ENCODE results near the gene KLHL10. TPM values are rescaled to one million over a fixed set of nuclear protein-coding genes. Genes with fewer than 3 reads are reported as not detected.

The KLHL10 gene
- total and polyA plus RNA-seq, 2 of the 13 experiments (the other 11 are each of a cell fraction or from before 2014, with no cell fraction given): 0.04 to 0.08 TPM

- TF ChIP-seq CEBPG (CRISPR knock-in tag; IDR thresholded peaks at IDR 0.05) (0 out of 2 replicates have a peak, but pooled peaks have one; percentile 24), ZFY (CRISPR knock-in tag; IDR thresholded peaks at IDR 0.05) (peak; percentile 36; the same call in 1 of the 2 replicates), RBM39 (IDR thresholded peaks at IDR 0.05; ENCODE audit: low read depth, low read length, poor library complexity, severe bottlenecking) (peak; percentile 5), SOX6 (IDR thresholded peaks at IDR 0.05) (no peak), SOX6 (CRISPR knock-in tag; IDR thresholded peaks at IDR 0.05) (peak; percentile 45; the same call in 1 of the 2 replicates), POLR2A (IDR thresholded peaks at IDR 0.05; ENCODE audit: insufficient read depth in 1 of 2, low read depth in 2 of 2, low read length in 2 of 2) (no peak; a peak in 2 of 4 replicates), ATF7 (IDR thresholded peaks at IDR 0.05) (no peak), ATF7 (CRISPR knock-in tag; IDR thresholded peaks at IDR 0.05) (peak; percentile 73; the same call in 1 of the 2 replicates), ASH2L (IDR thresholded peaks at IDR 0.05; ENCODE audit: insufficient read length, low read depth, low read length) (no peak), ZMYM2 (CRISPR knock-in tag; IDR thresholded peaks at IDR 0.05) (peak; percentile 71; the same call in 1 of the 2 replicates), ZNF883 (CRISPR knock-in tag; IDR thresholded peaks at IDR 0.05; ENCODE audit: not compliant biosample characterization) (no peak), ZBTB3 (CRISPR knock-in tag; IDR thresholded peaks at IDR 0.05; ENCODE audit: borderline replicate concordance, low read depth) (peak; percentile 2; the same call in 1 of the 2 replicates), ZNF569 (CRISPR knock-in tag; IDR thresholded peaks at IDR 0.05; ENCODE audit: borderline replicate concordance) (no peak), FOXP1 (IDR thresholded peaks at IDR 0.05) (no peak), FOXP1 (CRISPR knock-in tag; IDR thresholded peaks at IDR 0.05) (no peak), ZNF878 (CRISPR knock-in tag; IDR thresholded peaks at IDR 0.05) (no peak), RNF219 (CRISPR knock-in tag; IDR thresholded peaks at IDR 0.05) (no peak)
- TF ChIP-seq, protein P1, sequence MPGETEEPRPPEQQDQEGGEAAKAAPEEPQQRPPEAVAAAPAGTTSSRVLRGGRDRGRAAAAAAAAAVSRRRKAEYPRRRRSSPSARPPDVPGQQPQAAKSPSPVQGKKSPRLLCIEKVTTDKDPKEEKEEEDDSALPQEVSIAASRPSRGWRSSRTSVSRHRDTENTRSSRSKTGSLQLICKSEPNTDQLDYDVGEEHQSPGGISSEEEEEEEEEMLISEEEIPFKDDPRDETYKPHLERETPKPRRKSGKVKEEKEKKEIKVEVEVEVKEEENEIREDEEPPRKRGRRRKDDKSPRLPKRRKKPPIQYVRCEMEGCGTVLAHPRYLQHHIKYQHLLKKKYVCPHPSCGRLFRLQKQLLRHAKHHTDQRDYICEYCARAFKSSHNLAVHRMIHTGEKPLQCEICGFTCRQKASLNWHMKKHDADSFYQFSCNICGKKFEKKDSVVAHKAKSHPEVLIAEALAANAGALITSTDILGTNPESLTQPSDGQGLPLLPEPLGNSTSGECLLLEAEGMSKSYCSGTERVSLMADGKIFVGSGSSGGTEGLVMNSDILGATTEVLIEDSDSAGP (CRISPR knock-in tag; IDR thresholded peaks at IDR 0.05; ENCODE audit: borderline replicate concordance): peak; percentile 74; the same call in 1 of the 2 replicates
- TF ChIP-seq, protein P2, sequence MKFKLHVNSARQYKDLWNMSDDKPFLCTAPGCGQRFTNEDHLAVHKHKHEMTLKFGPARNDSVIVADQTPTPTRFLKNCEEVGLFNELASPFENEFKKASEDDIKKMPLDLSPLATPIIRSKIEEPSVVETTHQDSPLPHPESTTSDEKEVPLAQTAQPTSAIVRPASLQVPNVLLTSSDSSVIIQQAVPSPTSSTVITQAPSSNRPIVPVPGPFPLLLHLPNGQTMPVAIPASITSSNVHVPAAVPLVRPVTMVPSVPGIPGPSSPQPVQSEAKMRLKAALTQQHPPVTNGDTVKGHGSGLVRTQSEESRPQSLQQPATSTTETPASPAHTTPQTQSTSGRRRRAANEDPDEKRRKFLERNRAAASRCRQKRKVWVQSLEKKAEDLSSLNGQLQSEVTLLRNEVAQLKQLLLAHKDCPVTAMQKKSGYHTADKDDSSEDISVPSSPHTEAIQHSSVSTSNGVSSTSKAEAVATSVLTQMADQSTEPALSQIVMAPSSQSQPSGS (CRISPR knock-in tag; IDR thresholded peaks at IDR 0.05): 0 out of 2 replicates have a peak, but pooled peaks have one; percentile 15
- TF ChIP-seq, protein P3, sequence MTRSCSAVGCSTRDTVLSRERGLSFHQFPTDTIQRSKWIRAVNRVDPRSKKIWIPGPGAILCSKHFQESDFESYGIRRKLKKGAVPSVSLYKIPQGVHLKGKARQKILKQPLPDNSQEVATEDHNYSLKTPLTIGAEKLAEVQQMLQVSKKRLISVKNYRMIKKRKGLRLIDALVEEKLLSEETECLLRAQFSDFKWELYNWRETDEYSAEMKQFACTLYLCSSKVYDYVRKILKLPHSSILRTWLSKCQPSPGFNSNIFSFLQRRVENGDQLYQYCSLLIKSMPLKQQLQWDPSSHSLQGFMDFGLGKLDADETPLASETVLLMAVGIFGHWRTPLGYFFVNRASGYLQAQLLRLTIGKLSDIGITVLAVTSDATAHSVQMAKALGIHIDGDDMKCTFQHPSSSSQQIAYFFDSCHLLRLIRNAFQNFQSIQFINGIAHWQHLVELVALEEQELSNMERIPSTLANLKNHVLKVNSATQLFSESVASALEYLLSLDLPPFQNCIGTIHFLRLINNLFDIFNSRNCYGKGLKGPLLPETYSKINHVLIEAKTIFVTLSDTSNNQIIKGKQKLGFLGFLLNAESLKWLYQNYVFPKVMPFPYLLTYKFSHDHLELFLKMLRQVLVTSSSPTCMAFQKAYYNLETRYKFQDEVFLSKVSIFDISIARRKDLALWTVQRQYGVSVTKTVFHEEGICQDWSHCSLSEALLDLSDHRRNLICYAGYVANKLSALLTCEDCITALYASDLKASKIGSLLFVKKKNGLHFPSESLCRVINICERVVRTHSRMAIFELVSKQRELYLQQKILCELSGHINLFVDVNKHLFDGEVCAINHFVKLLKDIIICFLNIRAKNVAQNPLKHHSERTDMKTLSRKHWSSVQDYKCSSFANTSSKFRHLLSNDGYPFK (CRISPR knock-in tag; IDR thresholded peaks at IDR 0.05; ENCODE audit: borderline replicate concordance): no peak
Observed at GRCh38 chr17:41800601-41801373, 36.8 kb upstream of the KLHL10 start (continued).
